PC-9 (cell line): ENCODE results near the gene AMIGO2. TPM values are rescaled to one million over a fixed set of nuclear protein-coding genes. Genes with fewer than 3 reads are reported as not detected.

Source experiments
- BruUV-seq: library from RNA; stranded (reverse); fragments of 400-500 nt; replicated peaks from 2 replicates; lab custom pipeline; 2021; lab: Mats Ljungman, UMichigan
- CTCF ChIA-PET: fragments of 300-600 bp; sonication (Branson Sonifier 250); formaldehyde crosslinking; loops from one replicate; lab custom pipeline; 2022; ENCODE audit warnings: antibody characterized with exemption; lab: Charles Lee
- POLR2A ChIA-PET: fragments of 300-600 bp; sonication (Branson Sonifier 250); formaldehyde crosslinking; loops from one replicate; lab custom pipeline; 2022; ENCODE audit warnings: antibody characterized with exemption; ENCODE audit not compliant: unreplicated experiment; lab: Charles Lee
- DNase-seq, 2 experiments: peaks; one replicate each; pipeline versions ENCODE4 v3.0.0 to v3.0.0-alpha.2; 2015 to 2022; ENCODE audit warnings: mixed read lengths in 1 of 2
- H2AFZ ChIP-seq: fragments of 200-600 bp; sonication (generic); 2 replicates; pipeline ENCODE4 v1.8.1; 2017; ENCODE audit warnings: antibody characterized with exemption
- H3F3A ChIP-seq: fragments of 200-600 bp; sonication (generic); 2 replicates; pipeline ENCODE4 v1.8.1; 2017; ENCODE audit warnings: antibody characterized with exemption, mild to moderate bottlenecking, low read depth; ENCODE audit not compliant: insufficient read depth
- H3K27ac ChIP-seq: fragments of 200-600 bp; sonication (generic); 2 replicates; pipeline ENCODE4 v1.6.1; 2016; ENCODE audit warnings: mixed run types
- H3K27me3 ChIP-seq: fragments of 200-600 bp; sonication (generic); 2 replicates; pipeline ENCODE4 v1.6.1; 2016; ENCODE audit warnings: low read depth, mixed run types; ENCODE audit not compliant: insufficient read depth
- H3K36me3 ChIP-seq: fragments of 200-600 bp; sonication (generic); 2 replicates; pipeline ENCODE4 v1.6.1; 2016; ENCODE audit warnings: low read depth, mixed run types
- H3K4me1 ChIP-seq: fragments of 200-600 bp; sonication (generic); replicated peaks from 2 replicates; pipeline ENCODE4 v1.6.1; 2016; ENCODE audit warnings: mixed run types; ENCODE audit not compliant: insufficient read depth
- H3K4me2 ChIP-seq: fragments of 200-600 bp; sonication (generic); 2 replicates; pipeline ENCODE4 v1.6.1; 2017; ENCODE audit warnings: mixed run types
- H3K4me3 ChIP-seq: fragments of 200-600 bp; sonication (generic); 2 replicates; pipeline ENCODE4 v1.6.1; 2016; ENCODE audit warnings: mixed run types
- H3K79me2 ChIP-seq: fragments of 200-600 bp; sonication (generic); 2 replicates; pipeline ENCODE4 v1.6.1; 2017; ENCODE audit warnings: low read depth, mixed run types
- H3K9me2 ChIP-seq: fragments of 200-600 bp; sonication (generic); 2 replicates; pipeline ENCODE4 v1.8.1; 2017; ENCODE audit warnings: mild to moderate bottlenecking; ENCODE audit not compliant: insufficient read depth
- H3K9me3 ChIP-seq: fragments of 200-600 bp; sonication (generic); 2 replicates; pipeline ENCODE4 v1.8.1; 2016; ENCODE audit warnings: low read depth; ENCODE audit not compliant: insufficient read depth
- H4K20me1 ChIP-seq: fragments of 200-600 bp; sonication (generic); 2 replicates; pipeline ENCODE4 v1.8.1; 2017; ENCODE audit not compliant: insufficient read depth
- CTCF ChIP-seq: fragments of 200-600 bp; sonication (generic); conservative IDR thresholded peaks from 2 replicates; pipeline ENCODE4 v1.6.1; 2017; ENCODE audit warnings: mixed run types, antibody characterized with exemption, mild to moderate bottlenecking, moderate library complexity
- EZH2 ChIP-seq: fragments of 200-600 bp; sonication (generic); IDR thresholded peaks from 2 replicates; pipeline ENCODE4 v1.8.0; 2017; ENCODE audit warnings: antibody characterized with exemption, low read depth
- intact Hi-C: fragments of 100-400 bp; cut with micrococcal nuclease; formaldehyde crosslinking; loops from one replicate; pipeline ENCODE4 v1.10.0; 2022; ENCODE audit not compliant: unreplicated experiment
- total RNA-seq: library from RNA; stranded (reverse); gene quantifications from 2 replicates; pipeline ENCODE4 v1.2.3, GENCODE V29; 2021

The AMIGO2 gene
- total RNA-seq, 1 experiment from 2014 or later = 41.9 TPM

GRCh38 chr12:47097276-47097896 is 17.6 kb upstream of the AMIGO2 start:
- H3K9me3 ChIP-seq = peaks cover 13% of the 10 kb centered on the region; the same call in 1 of the 2 replicates
- TF ChIP-seq EZH2 = no peak
- TF ChIP-seq CTCF = no peak
- no peaks in the 10 kb centered on the region for H3K36me3 ChIP-seq
- peak in 1 of 2 experiments; percentile 60 for DNase-seq
- no peaks in the 10 kb centered on the region for H3K27me3 ChIP-seq
- H3K4me1 ChIP-seq = peaks cover 49% of the 10 kb centered on the region
- H3K79me2 ChIP-seq = 0 out of 2 replicates have a peak, but pooled peaks cover 7% of the 10 kb centered on the region
- H2AFZ ChIP-seq = no peak overlapping the region
- H3K4me2 ChIP-seq = peak overlapping the region; percentile 19
- POLR2A ChIA-PET = no interaction called here
- no peak overlapping the region for H3K4me3 ChIP-seq
- CTCF ChIA-PET = no interaction called here
- H4K20me1 ChIP-seq = no peaks in the 10 kb centered on the region
- peak overlapping the region; percentile 43 for H3K27ac ChIP-seq
- peaks cover 17% of the 10 kb centered on the region for H3F3A ChIP-seq
- BruUV-seq = no TSS peak
- intact Hi-C loops = no loop called here
- no peaks in the 10 kb centered on the region for H3K9me2 ChIP-seq

DNA sequence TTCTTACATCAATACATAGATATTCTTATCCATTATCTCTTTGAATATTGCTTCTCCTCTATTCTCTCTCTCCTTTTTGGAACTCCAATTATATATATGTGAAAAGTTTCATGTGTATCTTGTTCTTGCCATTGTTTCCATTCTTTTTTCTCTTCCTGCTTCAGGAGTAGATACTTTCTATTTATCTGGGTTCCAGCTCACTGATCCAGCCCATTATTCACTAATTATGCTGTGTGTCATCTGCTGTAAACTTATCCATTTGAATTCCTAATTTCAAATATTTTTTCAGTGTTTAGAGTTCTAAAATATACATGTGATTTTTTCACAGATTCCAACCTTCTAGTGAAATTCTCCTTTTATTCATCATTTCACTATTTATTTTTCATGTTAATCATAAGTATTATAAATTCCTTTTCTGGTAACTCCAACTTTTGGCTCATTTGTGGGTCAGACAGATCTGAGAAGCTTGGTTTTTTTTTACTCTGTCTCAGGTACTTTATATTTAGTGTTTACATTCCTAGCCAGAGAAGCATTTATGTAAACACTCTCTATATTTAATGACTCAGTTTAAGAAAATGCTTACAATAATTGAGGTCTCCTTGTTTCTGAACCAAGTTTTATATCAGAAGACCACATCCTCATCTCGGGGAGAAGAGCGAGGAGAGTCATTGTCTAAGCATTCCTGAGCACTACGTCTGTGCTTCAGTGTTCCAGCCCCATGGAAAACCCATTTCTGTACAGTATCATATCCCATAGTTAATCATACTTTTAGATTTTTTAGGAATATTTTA is 15.9 kb upstream of the AMIGO2 start:
- Histone ChIP-seq H3K27me3 (no peaks in the 10 kb centered on the region), H4K20me1 (no peaks in the 10 kb centered on the region), H3K9me3 (peaks cover 19% of the 10 kb centered on the region; the same call in 1 of the 2 replicates), H3K36me3 (no peaks in the 10 kb centered on the region), H3K9me2 (no peaks in the 10 kb centered on the region), H3K4me1 (peaks cover 49% of the 10 kb centered on the region), H3K79me2 (0 out of 2 replicates have a peak, but pooled peaks cover 7% of the 10 kb centered on the region), H3K4me2 (peak overlapping the region; percentile 54), H2AFZ (no peak overlapping the region), H3F3A (peaks cover 17% of the 10 kb centered on the region), H3K4me3 (no peak overlapping the region; the same call in 1 of the 2 replicates), H3K27ac (peak overlapping the region; percentile 71)
- ChIA-PET CTCF (interaction anchor here (0.6 to 0.8 kb wide), 3 partner anchors 14 to 305 kb away, joined by 3 to 13 read pairs (median 3); no protein-coding TSS in a partner anchor), POLR2A (interaction anchor here (0.6 to 2.0 kb wide), 6 partner anchors 13 to 1103 kb away, joined by 3 to 33 read pairs (median 6); partner anchors contain the start of gene RPAP3)
- intact Hi-C loops = loop anchor here (1.0 to 2.0 kb wide), 3 partner anchors 15 to 175 kb away; no protein-coding TSS in a partner anchor
- DNase-seq = peak; percentile 34 to 84
- TF ChIP-seq EZH2 = no peak
- TF ChIP-seq CTCF = no peak
- BruUV-seq = TSS peak; percentile 46

DNA sequence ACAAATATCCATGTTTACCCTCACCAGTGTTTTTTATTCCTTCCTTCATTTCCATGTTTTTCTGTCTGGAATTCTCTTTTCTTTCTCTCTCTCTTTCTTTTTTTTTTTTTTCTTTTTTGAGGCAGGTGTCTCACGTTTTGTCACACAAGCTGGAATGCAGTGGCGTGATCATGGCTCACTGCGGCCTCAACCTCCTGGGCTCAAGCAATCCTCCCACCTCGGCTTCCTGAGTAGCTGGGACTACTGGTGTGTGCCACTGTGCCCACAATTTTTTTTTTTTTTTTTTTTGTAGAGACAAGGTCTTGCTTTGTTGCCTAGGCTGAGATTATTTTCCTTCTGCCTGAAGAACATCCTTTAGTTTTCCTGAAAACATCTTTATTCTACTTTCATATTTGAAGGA is 15.0 kb upstream of the AMIGO2 start:
- H3K79me2 ChIP-seq = 0 out of 2 replicates have a peak, but pooled peaks cover 7% of the 10 kb centered on the region
- peaks cover 17% of the 10 kb centered on the region for H3F3A ChIP-seq
- peaks cover 42% of the 10 kb centered on the region for H3K4me1 ChIP-seq
- H3K27me3 ChIP-seq = no peaks in the 10 kb centered on the region
- H3K27ac ChIP-seq = peak overlapping the region; percentile 71
- POLR2A ChIA-PET = interaction anchor here (0.6 to 2.0 kb wide), 5 partner anchors 12 to 176 kb away, joined by 4 to 33 read pairs (median 5); no protein-coding TSS in a partner anchor
- no TSS peak for BruUV-seq
- intact Hi-C loops = loop anchor here (1.0 to 2.0 kb wide), 3 partner anchors 15 to 176 kb away; no protein-coding TSS in a partner anchor
- DNase-seq = peak in 1 of 2 experiments; percentile 83
- H3K36me3 ChIP-seq = no peaks in the 10 kb centered on the region
- H3K4me3 ChIP-seq = no peak overlapping the region
- no peak overlapping the region for H2AFZ ChIP-seq
- 0 out of 2 replicates have a peak overlapping the region, but pooled peaks have one; percentile 54 for H3K4me2 ChIP-seq
- no peaks in the 10 kb centered on the region for H4K20me1 ChIP-seq
- CTCF ChIA-PET = interaction anchor here (0.6 to 1.5 kb wide), 4 partner anchors 13 to 302 kb away, joined by 3 to 13 read pairs (median 4); no protein-coding TSS in a partner anchor
- peaks cover 17% of the 10 kb centered on the region; the same call in 1 of the 2 replicates for H3K9me3 ChIP-seq
- no peak for TF ChIP-seq EZH2
- no peak for TF ChIP-seq CTCF
- no peaks in the 10 kb centered on the region for H3K9me2 ChIP-seq
